LNCAP (cell line): ENCODE data around the gene DOCK11.

ENCODE experiments used
- CTCF ChIP-seq: fragments of 450-650 bp; IDR thresholded peaks from 2 replicates; pipeline ENCODE4 v1.5.1; 2017; ENCODE audit warnings: mild to moderate bottlenecking

Gene DOCK11

GRCh38 chrX:118554511-118554910 is 58.9 kb downstream of the DOCK11 start:
- TF ChIP-seq CTCF: no peak

DNA sequence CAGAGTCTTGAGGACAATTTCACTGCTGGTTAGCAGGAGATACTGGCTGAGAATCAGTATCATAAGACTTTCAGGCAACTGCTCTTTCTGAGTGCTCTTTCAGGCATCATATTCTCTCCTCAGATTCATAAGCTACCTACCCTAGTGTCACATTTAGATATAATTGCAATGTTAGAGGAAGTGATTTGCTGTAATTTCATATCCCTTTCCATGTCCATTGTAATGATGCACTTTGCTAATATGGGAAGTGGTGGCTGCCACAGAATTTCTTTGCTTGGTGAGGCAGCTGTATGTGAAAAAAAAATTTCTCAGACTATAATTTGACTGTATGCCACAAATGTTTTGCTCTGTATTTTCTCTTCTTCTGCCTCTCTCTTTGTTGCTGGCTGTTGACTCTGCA is 63.3 kb downstream of the DOCK11 start:
- TF ChIP-seq CTCF: no peak

GRCh38 chrX:118560489-118560888 is 64.9 kb downstream of the DOCK11 start:
- TF ChIP-seq CTCF: no peak

GRCh38 chrX:118562582-118563164 is 67.1 kb downstream of the DOCK11 start:
- no peak for TF ChIP-seq CTCF

DNA sequence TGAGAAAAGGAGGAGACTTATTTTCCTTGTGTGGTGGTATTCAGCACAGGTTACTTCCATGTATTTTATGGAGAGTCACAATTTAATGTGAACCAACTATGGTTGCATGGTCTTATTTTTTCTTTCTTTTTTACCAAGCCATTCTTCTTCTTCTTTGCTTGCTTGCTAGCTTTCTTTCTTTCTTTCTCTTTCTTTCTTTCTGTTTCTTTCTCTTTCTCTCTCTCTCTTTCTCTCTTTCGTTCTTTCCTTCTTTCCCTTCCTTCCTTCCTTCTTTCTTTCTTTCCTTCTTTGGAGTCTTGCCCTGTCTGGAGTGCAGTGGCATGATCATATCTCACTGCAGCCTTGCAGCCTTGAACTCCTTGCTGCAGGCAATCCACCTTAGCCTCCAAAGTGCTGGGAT is 68.9 kb downstream of the DOCK11 start:
- no peak for TF ChIP-seq CTCF

GRCh38 chrX:118565853-118566252 is 70.2 kb downstream of the DOCK11 start:
- TF ChIP-seq CTCF: no peak

DNA sequence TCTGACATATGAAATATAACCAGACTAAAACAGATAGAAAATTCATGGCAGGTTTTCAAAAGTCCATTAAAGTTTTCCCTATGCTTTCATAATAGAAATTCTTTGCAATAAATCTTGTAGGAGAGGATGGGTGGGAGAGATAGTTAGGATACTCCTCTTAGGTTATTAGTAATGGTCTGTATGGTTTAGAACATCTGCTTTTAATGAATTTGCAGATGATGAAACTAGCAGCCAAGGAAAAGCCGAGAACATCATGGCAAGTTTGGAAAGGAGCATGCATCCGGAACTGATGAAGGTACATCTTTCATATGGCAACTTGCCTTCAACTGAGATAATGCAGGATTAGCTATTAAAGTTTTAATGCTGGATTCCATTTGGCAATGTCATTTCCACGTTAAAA is 70.7 kb downstream of the DOCK11 start:
- TF ChIP-seq CTCF: no peak

GRCh38 chrX:118569676-118570075 is 74.1 kb downstream of the DOCK11 start:
- no peak for TF ChIP-seq CTCF
